ENCODE measurements around the gene KMT5C.
"Not testable (repeated sequence)": the region's sequence is repeated elsewhere in the genome, so short reads cannot be mapped to it uniquely, and the experiment has no call there.

Gene KMT5C

GRCh38 chr19:55316646-55317045 lies 23.0 kb upstream of the KMT5C start:
- no peak for DNase-seq (ENCODE audit: low read depth in 2 of 2)

- no peak for DNase-seq (ENCODE audit: low read depth in 2 of 2)
These were observed 19.9 kb upstream of the KMT5C start for GRCh38 chr19:55319785-55320184.

- no peak for DNase-seq (ENCODE audit: low read depth in 2 of 2)
These were observed 18.7 kb upstream of the KMT5C start for GRCh38 chr19:55320844-55321419.

GRCh38 chr19:55321466-55322137 lies 18.1 kb upstream of the KMT5C start:
- DNase-seq (ENCODE audit: low read depth in 2 of 2): no peak

- no peak for DNase-seq (ENCODE audit: low read depth in 2 of 2)
These were observed 17.3 kb upstream of the KMT5C start for GRCh38 chr19:55322204-55322885.

GRCh38 chr19:55324662-55325061 lies 15.0 kb upstream of the KMT5C start:
- no peak for DNase-seq (ENCODE audit: low read depth in 2 of 2)

GRCh38 chr19:55325172-55325571 lies 14.5 kb upstream of the KMT5C start, which contains the start of gene TMEM150B:
TMEM150B (minus strand) TSS chr19:55325341; CDS start chr19:55321036, 4,305 bp downstream.
- no peak for DNase-seq (ENCODE audit: low read depth in 2 of 2)

GRCh38 chr19:55328774-55329318 lies 10.8 kb upstream of the KMT5C start:
- not testable (repeated sequence) for DNase-seq (ENCODE audit: low read depth in 2 of 2)

GRCh38 chr19:55329791-55330190 lies 9.9 kb upstream of the KMT5C start:
- not testable (repeated sequence) for DNase-seq (ENCODE audit: low read depth in 2 of 2)

GRCh38 chr19:55333870-55334269 lies 5.8 kb upstream of the KMT5C start:
- no peak for DNase-seq (ENCODE audit: low read depth in 2 of 2)

- DNase-seq (ENCODE audit: low read depth in 2 of 2): no peak
These were observed 3.6 kb upstream of the KMT5C start for GRCh38 chr19:55336101-55336500.

- DNase-seq (ENCODE audit: low read depth in 2 of 2): no peak
These were observed 460 bp downstream of the KMT5C start for GRCh38 chr19:55339889-55340783.

GRCh38 chr19:55340784-55341147 lies 1.1 kb downstream of the KMT5C start:
- DNase-seq (ENCODE audit: low read depth in 2 of 2): no peak

- peak; percentile 35 to 70 for DNase-seq (ENCODE audit: low read depth in 2 of 2)
These were observed 1.5 kb downstream of the KMT5C start for GRCh38 chr19:55341171-55341588.

- DNase-seq (ENCODE audit: low read depth in 2 of 2): no peak
These were observed 2.2 kb downstream of the KMT5C start for GRCh38 chr19:55341595-55342531.

GRCh38 chr19:55344444-55344843 lies 4.8 kb downstream of the KMT5C start:
- no peak for DNase-seq (ENCODE audit: low read depth in 2 of 2)

- no peak for DNase-seq (ENCODE audit: low read depth in 2 of 2)
These were observed 5.6 kb downstream of the KMT5C start for GRCh38 chr19:55345101-55345817.

- DNase-seq (ENCODE audit: low read depth in 2 of 2): no peak
These were observed 6.4 kb downstream of the KMT5C start for GRCh38 chr19:55345818-55346724.
